Measurements from ENCODE around the gene DCP1A. TPM values are rescaled to one million over a fixed set of nuclear protein-coding genes. Genes with fewer than 3 reads are reported as not detected.
A peak's percentile ranks its signal among the peaks of the same experiment; 100 is the strongest.

The DCP1A gene
- total and polyA plus RNA-seq, 11 donors, result 5.8 to 23.7 (median 16.3) TPM

- Histone ChIP-seq H3K4me3 (no peak overlapping the region), H3K27ac (peak overlapping the region in 6 of 12 donors; percentile 12 to 68 (median 31)), H3K36me3 (peaks cover 0 to 43% (median 32%) of the 10 kb centered on the region in 9 donors), H3K27me3 (no peaks in the 10 kb centered on the region), H3K9me3 (peaks cover 0 to 8% (median 0%) of the 10 kb centered on the region in 12 donors), H3K4me1 (peaks cover 0 to 79% (median 44%) of the 10 kb centered on the region in 12 donors)
- TF ChIP-seq POLR2A (IDR thresholded peaks at IDR 0.05) (no peak), CTCF (IDR thresholded peaks at IDR 0.05) (no peak)
- intact Hi-C loops (cut with DNase I), result no loop called here
- 76 to 83% (median 82%) methylated on average over 8 of the region's 8 CpGs for WGBS, 4 donors
- DNase-seq, result no peak
- no peak for ATAC-seq
These were observed 103.6 kb downstream of the DCP1A start for GRCh38 chr3:53243785-53244184.

- Histone ChIP-seq H3K9me3 (peaks cover 0 to 8% (median 0%) of the 10 kb centered on the region in 12 donors), H3K27me3 (no peaks in the 10 kb centered on the region), H3K27ac (peak overlapping the region in 7 of 12 donors; percentile 12 to 68 (median 60)), H3K4me3 (no peak overlapping the region), H3K36me3 (peaks cover 0 to 49% (median 39%) of the 10 kb centered on the region in 9 donors), H3K4me1 (peaks cover 0 to 79% (median 42%) of the 10 kb centered on the region in 12 donors)
- 68 to 82% (median 75%) methylated on average over 14 of the region's 14 CpGs for WGBS, 4 donors
- DNase-seq (no peak), ATAC-seq (peak in 2 of 4 donors; percentile 7 to 21)
- intact Hi-C loops (cut with DNase I), result no loop called here
- TF ChIP-seq CTCF (IDR thresholded peaks at IDR 0.05) (no peak), POLR2A (IDR thresholded peaks at IDR 0.05) (no peak)
These were observed 104.2 kb downstream of the DCP1A start for GRCh38 chr3:53243165-53243564.

- WGBS, 4 donors, result 56 to 83% (median 73%) methylated on average over 1 to 4 of the region's 4 CpGs
- DNase-seq (no peak), ATAC-seq (peak in 1 of 4 donors; percentile 21)
- intact Hi-C loops (cut with DNase I), result no loop called here
- H3K4me1 ChIP-seq, result peaks cover 0 to 79% (median 38%) of the 10 kb centered on the region in 12 donors
- TF ChIP-seq CTCF (IDR thresholded peaks at IDR 0.05) (no peak), POLR2A (IDR thresholded peaks at IDR 0.05) (no peak)
- no peaks in the 10 kb centered on the region for H3K27me3 ChIP-seq
- peak overlapping the region in 9 of 12 donors; percentile 12 to 68 (median 51) for H3K27ac ChIP-seq
- no peak overlapping the region for H3K4me3 ChIP-seq
- peaks cover 0 to 54% (median 44%) of the 10 kb centered on the region in 9 donors for H3K36me3 ChIP-seq
- peaks cover 0 to 8% (median 0%) of the 10 kb centered on the region in 12 donors for H3K9me3 ChIP-seq
These were observed 104.7 kb downstream of the DCP1A start for GRCh38 chr3:53242642-53243041.

- TF ChIP-seq CTCF (IDR thresholded peaks at IDR 0.05), result no peak
- no peak for TF ChIP-seq POLR2A (IDR thresholded peaks at IDR 0.05)
- Histone ChIP-seq H3K4me1 (peaks cover 0 to 75% (median 37%) of the 10 kb centered on the region in 12 donors), H3K4me3 (no peak overlapping the region), H3K36me3 (peaks cover 0 to 56% (median 45%) of the 10 kb centered on the region in 9 donors), H3K27ac (peak overlapping the region in 9 of 12 donors; percentile 12 to 68 (median 51)), H3K9me3 (peaks cover 0 to 8% (median 0%) of the 10 kb centered on the region in 12 donors), H3K27me3 (no peaks in the 10 kb centered on the region)
- WGBS, 4 donors, result 70 to 83% (median 77%) methylated on average over 7 of the region's 7 CpGs
- intact Hi-C loops (cut with DNase I), result no loop called here
- peak; percentile 36 to 80 (median 78) for ATAC-seq
- peak in 2 of 5 donors; percentile 63 to 72 for DNase-seq
These were observed 105.2 kb downstream of the DCP1A start for GRCh38 chr3:53242155-53242554.
